SHP77 treated with DMSO at 0.1 percent for 48 hours (cell line): ENCODE data around the gene TECPR2.

Source experiments
- DNase-seq: peaks from one replicate; lab custom pipeline; 2025; lab: John Stamatoyannopoulos, UW

Gene TECPR2

GRCh38 chr14:102496331-102496691 is 133.6 kb downstream of the TECPR2 start:
- DNase-seq, result no peak

GRCh38 chr14:102496958-102497744 is 134.4 kb downstream of the TECPR2 start:
- DNase-seq, result no peak

- no peak for DNase-seq
Measured at GRCh38 chr14:102497998-102498677, 135.4 kb downstream of the TECPR2 start.

- no peak for DNase-seq
Measured at GRCh38 chr14:102498678-102499265, 136.0 kb downstream of the TECPR2 start.

GRCh38 chr14:102499401-102500157 is 136.8 kb downstream of the TECPR2 start:
- DNase-seq, result no peak

- no peak for DNase-seq
Measured at GRCh38 chr14:102500158-102500662, 137.5 kb downstream of the TECPR2 start.

GRCh38 chr14:102500713-102501112 is 138.0 kb downstream of the TECPR2 start:
- no peak for DNase-seq

GRCh38 chr14:102501751-102502315 is 139.1 kb downstream of the TECPR2 start:
- DNase-seq, result no peak

GRCh38 chr14:102502571-102502970 is 139.8 kb downstream of the TECPR2 start:
- no peak for DNase-seq

- no peak for DNase-seq
Measured at GRCh38 chr14:102503641-102504327, 141.0 kb downstream of the TECPR2 start.

GRCh38 chr14:102504328-102504999 is 141.7 kb downstream of the TECPR2 start:
- DNase-seq, result no peak

GRCh38 chr14:102505000-102505619 is 142.4 kb downstream of the TECPR2 start:
- no peak for DNase-seq

GRCh38 chr14:102505775-102506625 is 143.3 kb downstream of the TECPR2 start:
- DNase-seq, result no peak

- DNase-seq, result no peak
Measured at GRCh38 chr14:102506626-102506925, 143.8 kb downstream of the TECPR2 start.

GRCh38 chr14:102507081-102507856 is 144.5 kb downstream of the TECPR2 start:
- DNase-seq, result no peak

GRCh38 chr14:102507857-102508312 is 145.1 kb downstream of the TECPR2 start:
- no peak for DNase-seq

GRCh38 chr14:102508410-102508773 is 145.7 kb downstream of the TECPR2 start:
- DNase-seq, result no peak
